ENCODE results near the gene DROSHA. TPM values are rescaled to one million over a fixed set of nuclear protein-coding genes. Genes with fewer than 3 reads are reported as not detected.

Gene DROSHA
- total RNA-seq, 1 experiment from 2014 or later, result 106 TPM

GRCh38 chr5:31407921-31408693, 123.8 kb downstream of the DROSHA start:
- Histone ChIP-seq H2BK120ac (ENCODE audit: low read depth, low read length, poor library complexity, severe bottlenecking) (no peak overlapping the region), H2BK20ac (ENCODE audit: low read depth, low read length, poor library complexity, severe bottlenecking) (no peak overlapping the region), H4K5ac (ENCODE audit: insufficient read length, low read depth, low read length) (no peak overlapping the region), H3K23ac (ENCODE audit: insufficient read length, low read depth, low read length) (no peak overlapping the region), H3K4me1 (ENCODE audit: insufficient read depth, low read length) (no peaks in the 10 kb centered on the region), H3K27ac (ENCODE audit: insufficient read length, low read depth, low read length) (no peak overlapping the region), H3K9me3 (ENCODE audit: control insufficient read depth, low read depth, low read length) (no peaks in the 10 kb centered on the region), H3K23me2 (ENCODE audit: insufficient read length, low read depth, low read length, poor library complexity, severe bottlenecking) (no peaks in the 10 kb centered on the region), H2BK15ac (ENCODE audit: low read depth, low read length) (no peak overlapping the region), H3K9ac (ENCODE audit: extremely low read depth, insufficient read length, low read length) (no peak overlapping the region), H3K4ac (ENCODE audit: low read depth, low read length) (no peak overlapping the region), H3K79me1 (ENCODE audit: insufficient read depth, low read depth, low read length, poor library complexity, severe bottlenecking) (no peaks in the 10 kb centered on the region), H3K18ac (ENCODE audit: insufficient read length, low read depth, low read length) (no peak overlapping the region), H2AFZ (ENCODE audit: low read length) (no peak overlapping the region), H4K20me1 (ENCODE audit: control insufficient read depth, insufficient read depth, insufficient read length) (no peaks in the 10 kb centered on the region), H3K27me3 (ENCODE audit: insufficient read depth, low read length) (no peaks in the 10 kb centered on the region), H3K56ac (ENCODE audit: insufficient read length, low read depth, low read length) (no peak overlapping the region), H3K4me2 (ENCODE audit: insufficient read depth, insufficient read length, low read length) (no peak overlapping the region), H2BK5ac (ENCODE audit: insufficient read length, low read length) (no peak overlapping the region), H2BK12ac (ENCODE audit: insufficient read length, low read depth, low read length) (no peak overlapping the region), H3T11ph (ENCODE audit: low read length) (no peak overlapping the region), H3K79me2 (ENCODE audit: insufficient read depth, low read length) (no peaks in the 10 kb centered on the region), H3K14ac (ENCODE audit: insufficient read depth, low read length) (no peak overlapping the region), H2AK5ac (ENCODE audit: insufficient read length, low read length) (no peak overlapping the region), H4K91ac (ENCODE audit: insufficient read length, low read depth, low read length) (no peak overlapping the region), H4K8ac (replicated peaks; ENCODE audit: insufficient read length, low read depth, low read length) (no peak overlapping the region)
- no peak for DNase-seq
- WGBS (ENCODE audit: extremely low coverage, insufficient read length, low lambda C conversion rate), result no CpG with 5 or more reads among the region's 4 CpGs
- Mint-ChIP-seq H3K9me3 (no peaks in the 10 kb centered on the region), H3K27me3 (ENCODE audit: low read depth) (no peaks in the 10 kb centered on the region), H3K27ac (no peak overlapping the region), H3K4me3 (no peak overlapping the region), H3K36me3 (ENCODE audit: insufficient read depth in 1 of 3, low read depth in 3 of 3) (peaks cover 5 to 71% (median 31%) of the 10 kb centered on the region in 3 experiments; a peak in 6 of 7 replicates), H3K4me1 (no peaks in the 10 kb centered on the region)
- TF ChIP-seq CTCF (conservative IDR thresholded peaks at IDR 0.05), result no peak

Measured in H9 (cell line).